GM20431 (cell line): Measurements from ENCODE around the gene IARS1.

ENCODE experiments used
- in situ Hi-C: fragments of 300-500 bp; cut with MseI, MboI; formaldehyde crosslinking; loops from one replicate; pipeline ENCODE4 v1.15.0; 2020; ENCODE audit warnings: low sequenced_read_pairs; ENCODE audit not compliant: unreplicated experiment

Gene IARS1

DNA sequence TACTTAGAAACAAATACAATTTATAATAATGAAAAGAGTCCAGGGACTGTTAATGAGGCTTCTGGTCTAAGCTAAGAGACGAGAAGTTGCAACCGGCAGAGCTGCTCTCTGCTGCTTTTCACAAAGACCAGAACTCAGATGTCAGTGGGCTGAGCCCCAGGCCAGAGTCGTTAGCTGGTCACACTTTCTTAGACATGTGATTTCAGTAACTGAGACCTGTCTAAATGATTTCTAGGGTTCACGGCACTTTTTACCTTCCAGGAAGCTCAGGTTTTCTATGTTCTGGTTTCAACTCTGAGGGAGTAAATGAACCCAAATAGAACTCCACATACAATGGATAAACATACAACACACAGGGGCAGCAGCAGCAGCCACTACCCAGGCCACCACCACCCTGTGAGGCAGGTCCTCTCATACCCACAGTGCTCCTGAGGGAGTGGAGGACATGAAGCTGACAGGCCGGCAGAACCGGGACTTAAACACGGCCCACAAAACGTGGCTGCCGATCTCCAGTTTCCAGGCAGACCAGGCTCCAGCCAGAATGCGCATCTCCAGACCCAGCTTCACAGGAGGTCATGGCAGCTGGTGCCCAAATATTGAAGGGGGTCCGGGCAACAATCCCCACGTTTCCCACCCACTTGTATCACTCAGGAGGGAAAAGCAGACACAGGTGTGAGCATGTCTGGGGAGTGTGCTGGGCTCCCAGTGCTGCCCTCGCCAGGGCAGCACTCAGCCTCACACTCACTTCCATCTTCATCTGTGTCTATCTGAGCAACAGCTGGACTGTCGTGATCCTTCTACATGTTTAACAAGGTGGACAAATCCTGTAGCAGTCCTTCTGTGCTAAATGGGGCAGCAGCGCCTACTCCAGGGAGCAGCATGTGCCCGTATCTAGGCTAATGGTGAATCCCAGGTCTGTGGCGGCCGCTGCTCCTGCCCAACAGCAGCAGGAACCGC, 38.8 kb downstream of the IARS1 start:
- in situ Hi-C loops: loop anchor here (25.0 kb wide), 1 partner anchor 117 kb away; no protein-coding TSS in a partner anchor

- in situ Hi-C loops: loop anchor here (25.0 kb wide), 1 partner anchor 116 kb away; no protein-coding TSS in a partner anchor
Measured at GRCh38 chr9:92253656-92254055, 39.8 kb downstream of the IARS1 start.

GRCh38 chr9:92247981-92248380, 45.5 kb downstream of the IARS1 start:
- in situ Hi-C loops: no loop called here

GRCh38 chr9:92247296-92247695, 46.2 kb downstream of the IARS1 start:
- in situ Hi-C loops: no loop called here

GRCh38 chr9:92245005-92245797, 48.3 kb downstream of the IARS1 start:
- in situ Hi-C loops: no loop called here
